Measurements from ENCODE around the gene ARHGAP29.

The ARHGAP29 gene

GRCh38 chr1:94272388-94272787 lies 35.0 kb upstream of the ARHGAP29 start:
- H3K9me3 ChIP-seq (ENCODE audit: control insufficient read depth, insufficient read depth, low read length): no peaks in the 10 kb centered on the region
- H3K9ac ChIP-seq (ENCODE audit: low read depth, low read length): no peak overlapping the region
- H3K4me1 ChIP-seq (ENCODE audit: insufficient read depth, low read length): no peaks in the 10 kb centered on the region
- H3K36me3 ChIP-seq (ENCODE audit: insufficient read depth, low read length): no peaks in the 10 kb centered on the region

GRCh38 chr1:94271373-94271772 lies 34.0 kb upstream of the ARHGAP29 start:
- no peaks in the 10 kb centered on the region for H3K36me3 ChIP-seq (ENCODE audit: insufficient read depth, low read length)
- H3K9me3 ChIP-seq (ENCODE audit: control insufficient read depth, insufficient read depth, low read length): no peaks in the 10 kb centered on the region
- H3K9ac ChIP-seq (ENCODE audit: low read depth, low read length): no peak overlapping the region
- no peaks in the 10 kb centered on the region for H3K4me1 ChIP-seq (ENCODE audit: insufficient read depth, low read length)

GRCh38 chr1:94270801-94271203 lies 33.4 kb upstream of the ARHGAP29 start:
- H3K9ac ChIP-seq (ENCODE audit: low read depth, low read length): no peak overlapping the region
- H3K36me3 ChIP-seq (ENCODE audit: insufficient read depth, low read length): no peaks in the 10 kb centered on the region
- no peaks in the 10 kb centered on the region for H3K4me1 ChIP-seq (ENCODE audit: insufficient read depth, low read length)
- H3K9me3 ChIP-seq (ENCODE audit: control insufficient read depth, insufficient read depth, low read length): no peaks in the 10 kb centered on the region

GRCh38 chr1:94269921-94270320 lies 32.5 kb upstream of the ARHGAP29 start:
- H3K4me1 ChIP-seq (ENCODE audit: insufficient read depth, low read length): no peaks in the 10 kb centered on the region
- no peak overlapping the region for H3K9ac ChIP-seq (ENCODE audit: low read depth, low read length)
- no peaks in the 10 kb centered on the region for H3K9me3 ChIP-seq (ENCODE audit: control insufficient read depth, insufficient read depth, low read length)
- H3K36me3 ChIP-seq (ENCODE audit: insufficient read depth, low read length): no peaks in the 10 kb centered on the region

DNA sequence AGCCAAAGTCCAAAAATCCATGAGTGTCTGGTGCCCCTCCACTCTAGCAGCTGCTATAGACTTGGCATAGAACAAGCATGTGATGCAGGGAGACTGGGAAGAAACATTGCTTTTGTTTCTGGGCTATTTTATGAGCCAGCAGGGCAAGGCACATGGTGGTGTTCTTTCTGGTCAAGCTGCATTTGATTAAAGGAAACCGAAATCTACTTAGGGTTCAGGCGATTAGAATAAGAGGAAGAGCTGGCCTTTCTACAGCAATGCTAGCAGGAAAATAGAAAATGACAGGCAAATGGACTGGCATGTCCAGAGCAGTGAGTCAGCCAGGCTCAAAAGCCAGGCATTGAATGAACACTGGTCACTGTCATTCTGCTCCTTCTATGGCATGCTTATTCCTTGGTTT lies 28.5 kb upstream of the ARHGAP29 start:
- Histone ChIP-seq H3K9me3 (ENCODE audit: control insufficient read depth, insufficient read depth, low read length) (no peaks in the 10 kb centered on the region), H3K36me3 (ENCODE audit: insufficient read depth, low read length) (no peaks in the 10 kb centered on the region), H3K9ac (ENCODE audit: low read depth, low read length) (no peak overlapping the region), H3K4me1 (ENCODE audit: insufficient read depth, low read length) (no peaks in the 10 kb centered on the region)

DNA sequence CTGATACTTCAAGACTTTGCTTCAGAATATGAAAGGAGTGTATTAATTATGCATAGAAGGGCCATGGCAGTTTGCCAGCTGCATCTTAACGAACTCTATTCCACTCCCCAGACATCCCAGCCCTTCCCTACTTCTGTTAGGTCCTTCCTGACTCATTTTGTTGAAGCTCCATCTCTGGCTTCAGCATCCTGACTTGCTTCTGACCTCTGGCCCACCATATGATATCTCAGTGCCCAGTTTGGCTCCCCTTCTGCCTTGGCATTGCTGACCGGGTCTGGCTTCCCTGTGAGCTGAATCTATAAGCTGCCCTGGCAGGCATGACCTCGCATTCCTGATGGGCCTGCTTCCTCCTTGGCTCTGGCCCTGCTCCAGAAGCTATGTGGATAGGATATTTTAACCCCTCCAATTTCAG lies 27.6 kb upstream of the ARHGAP29 start:
- H3K4me1 ChIP-seq (ENCODE audit: insufficient read depth, low read length): peaks cover 4% of the 10 kb centered on the region
- H3K9ac ChIP-seq (ENCODE audit: low read depth, low read length): no peak overlapping the region
- H3K9me3 ChIP-seq (ENCODE audit: control insufficient read depth, insufficient read depth, low read length): no peaks in the 10 kb centered on the region
- no peaks in the 10 kb centered on the region for H3K36me3 ChIP-seq (ENCODE audit: insufficient read depth, low read length)

DNA sequence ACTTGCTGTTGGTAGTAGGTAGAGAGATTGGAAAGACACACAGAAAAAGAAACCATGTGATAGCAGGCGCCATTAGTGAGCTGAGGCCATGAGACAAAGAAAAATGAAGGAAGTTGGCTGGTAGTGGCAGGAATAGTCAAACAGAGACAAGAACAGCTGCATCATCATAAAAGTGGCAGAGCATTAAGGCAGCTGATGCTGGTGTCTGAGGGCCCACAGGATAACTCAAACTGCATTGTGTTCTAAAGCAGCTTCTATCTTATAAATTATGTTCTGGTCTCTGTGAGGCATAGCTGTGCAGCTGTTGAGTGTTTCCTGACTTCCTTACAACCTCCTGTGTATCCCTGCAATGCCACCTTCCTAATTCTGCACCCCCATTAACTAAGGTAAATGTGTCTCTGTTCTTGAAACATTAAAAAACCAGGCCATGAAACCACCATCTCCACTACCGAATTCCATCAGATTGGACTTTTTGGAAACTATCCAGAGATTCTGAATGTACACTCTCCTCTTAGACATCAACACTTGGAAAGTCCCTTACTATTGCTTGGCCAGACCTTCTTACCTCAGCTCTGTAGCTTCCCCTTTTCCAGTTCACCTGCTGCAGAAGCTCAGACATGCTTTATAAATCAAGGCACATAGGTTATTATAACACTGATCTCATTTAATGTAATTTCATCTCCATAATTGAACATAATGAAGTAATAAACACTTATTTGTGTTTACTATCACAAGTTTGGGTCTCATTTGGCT lies 23.4 kb upstream of the ARHGAP29 start:
- no peaks in the 10 kb centered on the region for H3K9me3 ChIP-seq (ENCODE audit: control insufficient read depth, insufficient read depth, low read length)
- H3K36me3 ChIP-seq (ENCODE audit: insufficient read depth, low read length): no peaks in the 10 kb centered on the region
- peaks cover 15% of the 10 kb centered on the region for H3K4me1 ChIP-seq (ENCODE audit: insufficient read depth, low read length)
- no peak overlapping the region for H3K9ac ChIP-seq (ENCODE audit: low read depth, low read length)

DNA sequence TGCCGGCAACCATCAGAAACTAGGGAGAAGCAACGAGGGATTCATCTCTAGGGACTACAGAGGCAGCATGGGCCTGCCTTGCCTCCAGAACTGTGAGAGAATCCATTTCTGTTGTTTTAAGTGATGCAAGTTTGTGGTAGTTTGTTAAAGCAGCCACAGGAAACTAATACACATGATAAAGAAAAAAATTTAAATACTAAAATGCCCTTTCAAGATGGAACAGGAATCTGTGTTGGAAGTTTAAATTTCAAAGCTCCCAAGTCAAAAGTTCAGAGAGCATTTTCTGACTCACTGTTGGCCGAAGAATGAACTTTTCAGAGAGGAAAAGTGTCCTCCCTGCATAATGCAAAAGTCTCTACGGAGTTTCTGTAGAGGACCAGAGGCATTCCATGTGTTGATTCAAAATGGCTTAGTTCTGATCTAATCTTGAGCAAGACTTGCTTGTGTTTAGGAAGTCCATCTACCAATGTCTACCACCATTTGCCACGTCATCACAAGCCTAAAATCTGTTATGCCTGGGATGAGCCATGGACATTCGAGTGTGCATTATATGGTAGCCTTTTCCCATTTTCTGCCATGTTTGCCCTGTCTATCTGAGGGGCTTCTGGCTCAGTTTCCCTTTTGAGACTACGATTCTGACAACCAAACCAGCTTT lies 22.4 kb upstream of the ARHGAP29 start:
- Histone ChIP-seq H3K9ac (ENCODE audit: low read depth, low read length) (no peak overlapping the region), H3K9me3 (ENCODE audit: control insufficient read depth, insufficient read depth, low read length) (no peaks in the 10 kb centered on the region), H3K4me1 (ENCODE audit: insufficient read depth, low read length) (peaks cover 22% of the 10 kb centered on the region), H3K36me3 (ENCODE audit: insufficient read depth, low read length) (no peaks in the 10 kb centered on the region)

GRCh38 chr1:94258873-94259331 lies 21.5 kb upstream of the ARHGAP29 start:
- H3K4me1 ChIP-seq (ENCODE audit: insufficient read depth, low read length): peaks cover 22% of the 10 kb centered on the region
- H3K9me3 ChIP-seq (ENCODE audit: control insufficient read depth, insufficient read depth, low read length): no peaks in the 10 kb centered on the region
- H3K36me3 ChIP-seq (ENCODE audit: insufficient read depth, low read length): no peaks in the 10 kb centered on the region
- H3K9ac ChIP-seq (ENCODE audit: low read depth, low read length): no peak overlapping the region

- peaks cover 22% of the 10 kb centered on the region for H3K4me1 ChIP-seq (ENCODE audit: insufficient read depth, low read length)
- no peaks in the 10 kb centered on the region for H3K9me3 ChIP-seq (ENCODE audit: control insufficient read depth, insufficient read depth, low read length)
- H3K9ac ChIP-seq (ENCODE audit: low read depth, low read length): no peak overlapping the region
- no peaks in the 10 kb centered on the region for H3K36me3 ChIP-seq (ENCODE audit: insufficient read depth, low read length)
Measured at GRCh38 chr1:94257444-94257843, 20.1 kb upstream of the ARHGAP29 start.

GRCh38 chr1:94255476-94255875 lies 18.1 kb upstream of the ARHGAP29 start:
- Histone ChIP-seq H3K4me1 (ENCODE audit: insufficient read depth, low read length) (peaks cover 22% of the 10 kb centered on the region), H3K9me3 (ENCODE audit: control insufficient read depth, insufficient read depth, low read length) (no peaks in the 10 kb centered on the region), H3K36me3 (ENCODE audit: insufficient read depth, low read length) (no peaks in the 10 kb centered on the region), H3K9ac (ENCODE audit: low read depth, low read length) (no peak overlapping the region)

- Histone ChIP-seq H3K9me3 (ENCODE audit: control insufficient read depth, insufficient read depth, low read length) (no peaks in the 10 kb centered on the region), H3K9ac (ENCODE audit: low read depth, low read length) (no peak overlapping the region), H3K36me3 (ENCODE audit: insufficient read depth, low read length) (no peaks in the 10 kb centered on the region), H3K4me1 (ENCODE audit: insufficient read depth, low read length) (peaks cover 14% of the 10 kb centered on the region)
Measured at GRCh38 chr1:94254073-94254810, 16.9 kb upstream of the ARHGAP29 start.

GRCh38 chr1:94253456-94254017 lies 16.2 kb upstream of the ARHGAP29 start:
- Histone ChIP-seq H3K36me3 (ENCODE audit: insufficient read depth, low read length) (no peaks in the 10 kb centered on the region), H3K9ac (ENCODE audit: low read depth, low read length) (no peak overlapping the region), H3K4me1 (ENCODE audit: insufficient read depth, low read length) (0 out of 2 replicates have a peak, but pooled peaks cover 7% of the 10 kb centered on the region), H3K9me3 (ENCODE audit: control insufficient read depth, insufficient read depth, low read length) (no peaks in the 10 kb centered on the region)

- Histone ChIP-seq H3K36me3 (ENCODE audit: insufficient read depth, low read length) (no peaks in the 10 kb centered on the region), H3K9me3 (ENCODE audit: control insufficient read depth, insufficient read depth, low read length) (no peaks in the 10 kb centered on the region), H3K9ac (ENCODE audit: low read depth, low read length) (no peak overlapping the region), H3K4me1 (ENCODE audit: insufficient read depth, low read length) (0 out of 2 replicates have a peak, but pooled peaks cover 3% of the 10 kb centered on the region)
Measured at GRCh38 chr1:94250341-94250740, 13.0 kb upstream of the ARHGAP29 start.
